UCSD-AML1 (cell line): ENCODE results near the gene CCDC136.

Experiments used
- DNase-seq: peaks from one replicate; lab custom pipeline; 2025; ENCODE audit not compliant: unreplicated experiment; lab: John Stamatoyannopoulos, UW

Gene CCDC136

DNA sequence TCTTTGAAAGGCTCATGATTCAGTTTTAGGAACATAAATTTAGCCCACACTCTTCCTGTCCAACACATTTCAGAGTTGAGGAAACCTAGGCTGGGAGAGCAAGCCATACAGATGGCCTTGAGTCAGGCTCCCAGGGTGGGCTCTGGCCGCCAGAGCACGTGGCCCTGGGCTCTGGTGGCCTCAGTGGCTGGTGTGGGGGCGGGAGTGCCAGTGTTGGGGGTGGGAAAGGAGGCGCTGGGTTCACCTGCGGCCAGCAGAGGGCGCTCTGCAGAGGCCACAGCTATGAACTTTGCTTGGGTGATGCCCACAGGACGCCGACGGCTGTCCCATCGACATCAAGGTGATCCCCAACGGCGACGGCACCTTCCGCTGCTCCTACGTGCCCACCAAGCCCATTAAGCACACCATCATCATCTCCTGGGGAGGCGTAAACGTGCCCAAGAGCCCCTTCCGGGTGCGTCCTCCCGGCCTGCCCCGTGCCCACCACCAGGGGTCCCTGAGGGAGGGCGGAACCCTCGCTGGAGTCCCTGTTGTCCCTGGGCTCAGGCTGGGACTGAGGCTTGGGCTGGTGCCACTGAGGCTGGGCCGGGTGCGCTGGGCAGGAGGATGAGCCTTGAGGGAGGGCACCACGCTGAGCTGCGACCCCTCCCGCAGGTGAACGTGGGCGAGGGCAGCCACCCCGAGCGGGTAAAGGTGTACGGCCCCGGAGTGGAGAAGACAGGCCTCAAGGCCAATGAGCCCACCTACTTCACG lies 50.3 kb downstream of the CCDC136 start:
- peak; percentile 36 for DNase-seq

DNA sequence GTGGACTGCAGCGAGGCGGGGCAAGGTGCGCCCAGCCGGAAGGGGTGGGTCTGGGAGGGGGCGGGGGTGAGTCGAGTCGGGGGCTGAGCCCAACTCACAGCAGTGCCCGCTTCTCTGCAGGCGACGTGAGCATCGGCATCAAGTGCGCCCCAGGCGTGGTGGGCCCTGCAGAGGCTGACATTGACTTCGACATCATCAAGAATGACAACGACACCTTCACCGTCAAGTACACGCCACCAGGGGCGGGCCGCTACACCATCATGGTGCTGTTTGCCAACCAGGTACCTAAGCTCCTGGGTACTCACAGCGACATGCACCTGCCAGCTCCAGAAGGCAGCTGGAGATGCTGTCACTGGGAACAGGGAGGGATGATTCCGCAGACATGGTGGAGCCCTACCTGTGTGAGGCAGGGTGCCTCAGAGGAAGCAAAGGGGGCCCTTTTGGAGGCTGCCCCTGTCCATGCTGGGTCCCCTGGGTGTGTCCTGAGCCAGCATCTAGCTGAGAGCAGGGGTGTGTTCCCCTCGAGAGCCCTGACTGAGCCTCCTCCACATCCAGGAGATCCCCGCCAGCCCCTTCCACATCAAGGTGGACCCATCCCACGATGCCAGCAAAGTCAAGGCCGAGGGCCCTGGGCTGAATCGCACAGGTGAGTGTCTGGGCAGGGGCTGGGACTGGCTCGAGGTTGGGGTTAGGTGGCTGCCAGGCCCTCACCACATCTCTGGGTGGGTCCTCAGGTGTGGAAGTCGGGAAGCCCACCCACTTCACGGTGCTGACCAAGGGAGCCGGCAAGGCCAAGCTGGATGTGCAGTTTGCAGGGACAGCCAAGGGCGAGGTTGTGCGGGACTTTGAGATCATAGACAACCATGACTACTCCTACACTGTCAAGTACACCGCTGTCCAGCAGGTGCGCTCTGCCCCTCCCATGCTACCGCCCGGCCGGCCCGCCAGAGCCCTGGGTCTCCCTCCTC lies 51.2 kb downstream of the CCDC136 start:
- DNase-seq: no peak

DNA sequence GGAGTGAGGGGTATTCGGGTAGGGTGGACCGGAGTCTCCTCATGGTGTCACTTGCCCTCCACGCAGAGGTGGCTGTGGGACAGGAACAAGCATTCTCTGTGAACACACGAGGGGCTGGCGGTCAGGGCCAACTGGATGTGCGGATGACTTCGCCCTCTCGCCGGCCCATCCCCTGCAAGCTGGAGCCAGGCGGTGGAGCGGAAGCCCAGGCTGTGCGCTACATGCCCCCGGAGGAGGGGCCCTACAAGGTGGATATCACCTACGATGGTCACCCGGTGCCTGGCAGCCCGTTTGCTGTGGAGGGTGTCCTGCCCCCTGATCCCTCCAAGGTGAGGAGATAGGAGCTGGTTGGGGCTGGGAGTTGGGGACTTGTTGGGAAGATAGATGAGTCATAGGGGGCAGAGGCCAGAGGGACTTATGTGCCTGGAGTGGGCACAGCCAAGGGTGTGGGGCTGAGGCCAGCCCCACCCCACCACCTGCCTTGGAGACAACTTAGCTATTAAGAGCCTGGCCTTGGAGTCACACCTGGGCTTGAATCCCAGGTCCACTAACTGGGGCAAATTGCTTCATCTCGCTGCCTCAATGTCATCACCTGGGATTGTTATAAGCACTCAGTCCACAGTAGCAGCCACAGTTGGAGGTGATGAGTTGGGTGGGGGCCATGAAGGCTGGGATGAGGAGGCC lies 52.3 kb downstream of the CCDC136 start:
- no peak for DNase-seq

GRCh38 chr7:128844777-128845311 lies 53.1 kb downstream of the CCDC136 start:
- DNase-seq: no peak

GRCh38 chr7:128845475-128845874 lies 53.7 kb downstream of the CCDC136 start:
- no peak for DNase-seq

- no peak for DNase-seq
Observed at GRCh38 chr7:128845987-128846386, 54.2 kb downstream of the CCDC136 start.

GRCh38 chr7:128846781-128847444 lies 55.1 kb downstream of the CCDC136 start:
- DNase-seq: no peak

DNA sequence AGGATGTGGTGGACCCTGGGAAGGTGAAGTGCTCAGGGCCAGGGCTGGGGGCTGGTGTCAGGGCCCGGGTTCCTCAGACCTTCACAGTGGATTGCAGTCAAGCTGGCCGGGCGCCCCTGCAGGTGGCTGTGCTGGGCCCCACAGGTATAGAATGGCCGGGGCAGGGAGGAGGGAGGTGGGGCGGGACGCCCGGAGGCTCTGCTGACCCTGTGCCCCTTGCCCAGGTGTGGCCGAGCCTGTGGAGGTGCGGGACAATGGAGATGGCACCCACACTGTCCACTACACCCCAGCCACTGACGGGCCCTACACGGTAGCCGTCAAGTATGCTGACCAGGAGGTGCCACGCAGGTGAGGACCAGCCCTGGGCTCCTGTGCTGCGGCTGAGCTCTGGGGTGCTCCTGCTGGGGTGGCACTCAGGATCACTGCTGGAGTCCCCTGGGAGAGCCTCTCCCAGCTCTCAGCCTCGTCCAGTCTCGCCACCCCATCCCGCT lies 56.0 kb downstream of the CCDC136 start:
- DNase-seq: no peak

- DNase-seq: no peak
Observed at GRCh38 chr7:128848289-128849155, 56.8 kb downstream of the CCDC136 start.

DNA sequence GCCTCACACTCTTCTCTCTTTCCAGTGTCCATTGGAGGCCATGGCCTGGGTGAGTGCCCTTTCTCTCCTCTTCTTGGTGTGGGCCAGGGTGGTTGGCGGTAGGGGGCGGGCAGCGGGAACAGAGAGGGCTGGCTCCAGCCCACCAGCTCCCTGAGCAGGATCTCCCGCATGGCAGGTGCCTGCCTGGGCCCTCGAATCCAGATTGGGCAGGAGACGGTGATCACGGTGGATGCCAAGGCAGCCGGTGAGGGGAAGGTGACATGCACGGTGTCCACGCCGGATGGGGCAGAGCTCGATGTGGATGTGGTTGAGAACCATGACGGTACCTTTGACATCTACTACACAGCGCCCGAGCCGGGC lies 57.4 kb downstream of the CCDC136 start:
- DNase-seq: no peak

DNA sequence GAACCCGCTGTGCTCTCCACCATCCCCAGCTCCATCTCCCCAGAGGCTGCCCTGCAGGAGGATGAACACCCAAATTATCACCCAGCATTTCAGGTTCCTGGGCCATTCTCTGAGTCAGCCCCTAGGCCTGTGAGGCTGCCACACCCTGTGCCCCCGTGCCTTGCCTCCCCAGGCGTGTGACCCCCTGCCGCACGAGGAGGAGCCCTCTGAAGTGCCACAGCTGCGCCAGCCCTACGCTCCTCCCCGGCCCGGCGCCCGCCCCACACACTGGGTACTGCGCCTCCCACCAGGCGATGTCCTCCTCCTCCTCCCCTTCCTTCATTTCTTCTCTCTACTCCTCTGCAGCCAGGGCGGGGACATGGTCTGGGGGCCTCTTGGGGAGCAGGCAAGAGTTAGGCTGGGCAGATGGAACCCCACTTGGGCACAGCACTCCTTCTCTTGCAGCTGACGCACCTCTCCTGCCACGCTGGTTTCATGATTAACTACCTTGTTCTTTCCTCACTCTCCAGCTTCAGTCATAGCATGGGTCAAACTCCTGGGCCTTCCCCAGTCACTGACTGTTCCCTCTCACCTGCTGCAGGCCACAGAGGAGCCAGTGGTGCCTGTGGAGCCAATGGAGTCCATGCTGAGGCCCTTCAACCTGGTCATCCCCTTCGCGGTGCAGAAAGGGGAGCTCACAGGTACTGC lies 58.2 kb downstream of the CCDC136 start:
- no peak for DNase-seq

DNA sequence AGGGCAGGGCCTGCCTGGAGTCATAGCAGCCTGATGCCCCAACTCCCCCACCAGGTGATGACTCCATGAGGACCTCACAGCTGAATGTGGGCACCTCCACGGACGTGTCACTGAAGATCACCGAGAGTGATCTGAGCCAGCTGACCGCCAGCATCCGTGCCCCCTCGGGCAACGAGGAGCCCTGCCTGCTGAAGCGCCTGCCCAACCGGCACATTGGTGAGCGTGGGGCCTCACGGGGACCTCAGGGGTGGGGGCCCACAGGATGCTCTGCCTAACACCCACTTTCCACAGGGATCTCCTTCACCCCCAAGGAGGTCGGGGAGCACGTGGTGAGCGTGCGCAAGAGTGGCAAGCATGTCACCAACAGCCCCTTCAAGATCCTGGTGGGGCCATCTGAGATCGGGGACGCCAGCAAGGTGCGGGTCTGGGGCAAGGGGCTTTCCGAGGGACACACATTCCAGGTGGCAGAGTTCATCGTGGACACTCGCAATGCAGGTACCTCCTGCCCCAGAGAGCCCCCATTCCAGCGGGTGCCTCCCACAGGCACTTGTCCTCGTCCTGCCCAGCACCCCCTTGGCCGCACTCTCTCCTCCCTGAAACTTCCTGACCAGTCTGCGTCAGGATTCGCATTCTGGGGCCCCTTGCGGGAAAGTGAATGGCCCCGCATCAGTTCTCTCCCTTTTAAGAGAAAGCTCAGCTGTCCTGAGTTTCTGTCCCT lies 60.9 kb downstream of the CCDC136 start:
- no peak for DNase-seq

DNA sequence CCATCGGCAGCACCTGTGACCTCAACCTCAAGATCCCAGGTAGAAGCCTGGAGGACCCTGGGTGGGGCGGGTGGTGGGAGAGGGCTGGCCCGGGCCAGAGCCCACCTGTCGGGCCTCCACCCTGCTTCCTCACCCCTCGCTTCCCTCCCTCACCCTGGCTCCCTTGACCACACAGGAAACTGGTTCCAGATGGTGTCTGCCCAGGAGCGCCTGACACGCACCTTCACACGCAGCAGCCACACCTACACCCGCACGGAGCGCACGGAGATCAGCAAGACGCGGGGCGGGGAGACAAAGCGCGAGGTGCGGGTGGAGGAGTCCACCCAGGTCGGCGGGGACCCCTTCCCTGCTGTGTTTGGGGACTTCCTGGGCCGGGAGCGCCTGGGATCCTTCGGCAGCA lies 62.0 kb downstream of the CCDC136 start:
- DNase-seq: no peak

DNA sequence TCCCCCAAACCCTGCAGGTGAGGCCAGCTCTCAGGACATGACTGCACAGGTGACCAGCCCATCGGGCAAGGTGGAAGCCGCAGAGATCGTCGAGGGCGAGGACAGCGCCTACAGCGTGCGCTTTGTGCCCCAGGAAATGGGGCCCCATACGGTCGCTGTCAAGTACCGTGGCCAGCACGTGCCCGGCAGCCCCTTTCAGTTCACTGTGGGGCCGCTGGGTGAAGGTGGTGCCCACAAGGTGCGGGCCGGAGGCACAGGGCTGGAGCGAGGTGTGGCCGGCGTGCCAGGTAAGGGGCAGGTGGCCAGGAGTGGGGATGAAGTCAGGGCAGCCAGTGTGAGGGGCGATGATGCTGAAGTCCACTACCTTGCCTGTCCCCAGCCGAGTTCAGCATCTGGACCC lies 62.6 kb downstream of the CCDC136 start:
- DNase-seq: no peak

DNA sequence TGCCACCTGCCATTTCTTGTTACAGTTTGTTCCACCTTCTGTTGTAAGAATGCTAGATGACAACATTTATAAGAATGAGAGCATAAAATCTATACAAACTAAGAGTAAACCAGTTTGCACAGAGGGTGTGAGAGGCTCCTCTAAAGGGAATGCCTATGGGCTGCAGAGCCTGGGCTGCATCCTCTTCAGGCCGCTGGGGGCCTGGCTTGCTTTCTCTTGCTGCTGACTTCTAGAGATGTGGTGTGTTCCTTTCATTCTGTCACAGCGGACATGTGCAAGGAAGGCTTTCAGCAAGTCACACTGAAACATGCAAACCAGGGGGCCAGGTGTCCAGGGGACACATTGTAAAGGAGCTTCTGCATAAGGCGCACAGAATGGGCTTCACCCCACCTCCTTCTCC lies 63.8 kb downstream of the CCDC136 start:
- no peak for DNase-seq

GRCh38 chr7:128856001-128856718 lies 64.4 kb downstream of the CCDC136 start:
- no peak for DNase-seq

DNA sequence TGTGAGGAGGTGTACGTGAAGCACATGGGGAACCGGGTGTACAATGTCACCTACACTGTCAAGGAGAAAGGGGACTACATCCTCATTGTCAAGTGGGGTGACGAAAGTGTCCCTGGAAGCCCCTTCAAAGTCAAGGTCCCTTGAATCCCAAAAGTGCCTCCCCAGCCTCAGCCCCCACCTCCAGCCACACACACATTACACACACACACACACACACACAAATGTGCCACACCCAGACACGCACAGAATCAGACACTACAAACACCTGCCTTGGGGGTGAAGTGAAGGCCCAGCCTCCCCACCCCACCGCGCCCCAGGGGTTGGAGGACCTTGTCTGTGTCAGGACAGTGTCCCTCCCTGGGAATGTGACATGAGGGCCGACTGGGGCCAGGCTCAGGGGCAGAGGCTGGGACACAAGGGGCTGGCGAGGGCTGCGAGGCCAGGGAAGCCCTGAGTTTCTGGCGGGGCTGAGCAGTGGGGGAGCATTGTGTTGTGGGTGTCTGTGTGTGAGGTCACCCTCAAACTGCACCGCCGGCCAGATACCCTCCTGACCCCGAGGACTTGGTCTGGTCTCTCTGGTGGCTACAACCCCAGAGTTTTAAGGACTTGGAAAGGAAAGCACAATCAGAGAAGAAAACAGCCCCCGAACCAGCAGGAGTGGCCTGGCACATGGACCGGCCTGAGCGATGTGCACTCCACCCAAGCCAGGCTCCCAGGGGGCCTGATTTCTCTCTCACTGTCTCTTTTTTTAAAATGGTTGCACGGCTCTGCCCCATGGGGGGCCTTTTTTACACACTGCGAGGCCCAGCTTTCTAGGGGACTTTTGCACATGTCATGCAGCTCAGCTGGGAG lies 66.8 kb downstream of the CCDC136 start:
- no peak for DNase-seq
